GM19468 (cell line): ENCODE results near the gene TLCD1.
"Not testable (repeated sequence)": the region's sequence is repeated elsewhere in the genome, so short reads cannot be mapped to it uniquely, and the experiment has no call there.

Experiments used
- ATAC-seq: cut with Tn5 transposase; IDR thresholded peaks from one replicate; pipeline ENCODE4 v1.9.1; 2021; ENCODE audit warnings: mild to moderate bottlenecking, moderate library complexity, moderate number of reproducible peaks; ENCODE audit not compliant: unreplicated experiment; ENCODE audit errors: extremely low read depth

TLCD1 gene

DNA sequence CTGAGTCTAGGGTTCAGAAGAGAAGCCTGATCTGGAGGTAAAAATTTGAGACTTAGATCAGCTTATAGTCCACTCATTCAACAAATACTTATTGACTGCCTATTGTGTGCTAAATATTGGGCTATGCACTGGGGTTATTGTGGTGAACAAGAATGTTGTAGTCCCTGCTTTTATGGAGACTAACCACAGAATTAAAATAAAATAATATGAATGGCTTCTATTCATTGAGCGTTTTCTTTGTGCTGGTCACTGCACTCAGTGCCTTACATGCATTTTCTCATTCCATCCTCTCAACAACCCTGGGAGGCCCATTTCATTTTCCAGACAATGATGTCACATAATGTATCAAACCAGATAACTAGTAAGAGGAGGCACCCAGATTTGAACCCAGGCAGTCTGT is 7.3 kb upstream of the TLCD1 start:
- ATAC-seq: no peak

DNA sequence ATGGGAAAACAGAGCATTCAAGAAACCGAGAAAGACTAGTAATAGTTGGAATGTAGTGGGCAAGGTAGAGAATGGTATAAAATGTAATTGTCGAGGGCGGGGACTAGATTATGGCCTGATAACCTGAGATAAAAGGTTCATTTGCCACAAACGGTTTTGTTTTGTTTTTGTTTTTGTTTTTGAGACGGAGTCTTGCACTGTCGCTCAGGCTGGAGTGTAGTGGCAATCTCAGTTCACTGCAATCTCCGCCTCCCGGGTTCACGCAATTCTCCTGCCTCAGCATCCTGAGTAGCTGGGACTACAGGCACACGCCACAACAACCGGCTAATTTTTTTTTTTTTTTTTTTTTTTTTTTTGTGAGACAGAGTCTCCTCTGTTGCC is 3.9 kb upstream of the TLCD1 start:
- no peak for ATAC-seq

DNA sequence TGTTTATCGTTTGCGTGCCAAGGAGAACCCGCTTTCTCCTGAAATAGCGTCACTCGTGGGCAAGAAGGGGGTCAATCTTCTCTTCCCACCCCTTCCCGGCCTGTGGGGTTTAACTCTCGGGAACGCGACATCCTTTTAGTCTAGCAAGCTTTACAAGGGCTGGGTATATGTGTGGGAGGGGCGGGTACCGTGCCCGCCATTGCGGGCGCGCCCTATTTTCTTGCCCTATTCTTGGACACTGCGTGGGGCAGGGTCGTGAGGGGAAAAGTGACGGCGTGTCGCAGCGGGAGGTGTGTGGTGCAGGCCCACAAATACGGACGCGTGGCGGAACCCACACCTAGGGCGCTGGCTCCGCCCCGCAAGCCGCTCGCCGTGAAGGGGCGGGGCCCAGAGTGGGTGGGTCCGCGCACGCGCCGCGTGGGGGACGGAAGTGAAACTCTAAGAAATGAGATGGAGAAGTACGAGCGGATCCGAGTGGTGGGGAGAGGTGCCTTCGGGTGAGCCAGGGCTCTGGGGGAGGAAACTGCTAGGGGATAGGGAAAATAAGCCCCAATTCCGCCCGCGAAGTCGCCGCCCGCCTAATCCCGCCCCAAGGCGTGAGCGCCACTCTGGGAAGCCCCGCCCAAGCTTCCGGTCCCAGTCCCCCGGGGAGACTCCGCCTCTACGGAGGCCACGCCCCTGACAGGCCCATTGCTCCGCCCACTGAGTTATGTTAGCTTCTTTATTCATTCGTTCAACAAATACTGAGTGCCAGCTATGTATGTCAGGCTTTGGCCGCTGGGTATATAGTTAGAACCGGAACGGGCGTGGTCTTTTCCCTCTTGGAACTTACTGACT is 2.5 kb upstream of the TLCD1 start, which contains the start of gene NEK8:
TSS of gene NEK8 (plus strand) at position 425 of the 837 bp plus-strand sequence. CDS start at position 451, 26 bp downstream.
- peak; percentile 21 for ATAC-seq

DNA sequence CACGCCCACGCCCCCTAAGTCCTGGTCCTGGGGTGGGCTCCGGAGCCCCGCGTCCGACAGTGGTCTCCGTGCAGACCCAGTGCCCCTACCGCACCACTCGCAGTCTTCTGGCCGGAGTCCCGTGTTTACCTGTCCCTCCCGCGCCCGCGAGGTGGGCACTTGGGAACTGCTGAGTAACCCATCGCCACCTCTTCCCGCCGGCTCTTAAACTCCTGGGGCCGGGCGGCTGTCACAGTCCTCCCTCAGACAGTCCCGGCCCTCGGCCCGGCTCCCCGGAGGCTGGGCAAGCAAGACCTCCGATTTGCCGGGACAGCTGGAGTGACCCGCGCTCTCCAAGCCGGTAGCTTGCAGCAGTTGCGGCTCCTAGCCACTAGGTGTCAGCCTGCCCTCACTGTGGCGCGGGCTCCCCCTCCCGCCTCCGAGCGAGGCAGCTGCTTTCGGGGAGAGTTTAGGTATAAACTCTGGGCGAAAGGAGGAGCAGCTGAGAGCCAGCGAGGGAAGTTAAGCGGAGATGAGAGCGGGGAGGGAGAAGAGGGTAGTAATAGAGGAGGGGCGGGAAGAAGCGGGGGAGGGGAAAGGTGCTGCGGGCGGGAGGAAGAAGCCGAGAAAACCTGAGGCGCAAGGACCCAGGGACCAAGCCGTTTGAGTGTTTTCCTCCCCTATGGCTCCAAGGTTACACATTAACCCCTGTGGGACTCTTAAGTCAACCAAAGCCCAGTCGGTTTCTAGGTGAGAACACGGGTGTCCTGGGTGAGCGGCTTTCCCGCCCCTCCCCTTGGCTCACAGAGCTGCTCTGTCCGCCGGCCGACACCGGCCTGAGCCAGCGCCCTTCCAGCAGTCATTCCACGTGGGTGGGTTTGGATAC is 826 bp upstream of the TLCD1 start:
- peak; percentile 22 for ATAC-seq

DNA sequence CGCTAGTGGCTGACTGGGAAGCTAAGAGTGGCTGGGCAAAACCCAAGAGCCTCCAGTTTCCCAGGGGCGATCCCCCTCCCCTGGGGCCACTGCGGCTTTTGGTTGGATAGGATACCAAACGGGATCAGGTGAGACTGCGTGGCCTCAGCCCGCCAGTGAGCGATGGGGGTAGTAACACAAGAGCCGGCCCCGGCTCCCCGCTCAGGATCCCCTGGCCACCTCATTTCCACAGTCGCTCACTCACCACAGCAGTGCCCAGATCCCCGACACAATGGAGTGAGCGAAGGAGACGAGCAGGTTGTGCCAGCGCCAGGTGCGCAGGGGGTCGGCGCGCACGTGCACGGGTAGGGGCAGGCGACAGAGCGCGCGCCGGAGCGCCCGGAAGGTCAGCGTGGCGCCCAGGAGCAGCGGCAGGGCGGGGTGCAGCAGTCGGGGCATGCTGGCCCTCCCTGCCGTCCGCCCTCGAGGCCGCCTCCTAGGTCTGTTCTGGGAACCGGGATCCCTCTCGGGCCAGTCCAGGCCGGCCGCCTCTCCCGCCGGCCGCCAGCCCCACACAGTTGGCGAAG is 290 bp downstream of the TLCD1 start:
- no peak for ATAC-seq

DNA sequence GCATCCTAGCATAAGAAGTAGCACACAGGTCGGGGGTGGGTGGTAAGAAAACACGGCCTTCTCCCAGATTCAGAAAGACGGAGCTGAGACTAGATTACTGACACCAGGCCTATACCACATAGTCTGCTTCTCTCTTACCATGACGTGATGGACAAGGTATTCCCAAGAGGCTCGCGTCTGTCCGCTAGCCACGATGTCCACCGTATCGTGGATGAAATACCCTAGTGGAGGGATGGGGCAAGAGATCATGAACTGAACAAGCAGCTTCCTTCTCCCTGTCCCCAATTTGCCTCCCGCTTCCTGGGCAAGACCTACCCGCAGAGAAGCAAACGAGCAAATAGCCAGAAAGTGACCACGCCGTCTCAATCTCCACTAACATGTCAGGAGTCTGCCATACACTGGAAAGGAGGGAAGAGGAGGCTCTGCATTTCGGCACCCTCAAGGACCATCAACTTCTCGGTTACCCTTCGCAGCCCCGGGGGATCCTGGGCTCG is 820 bp downstream of the TLCD1 start:
- no peak for ATAC-seq

DNA sequence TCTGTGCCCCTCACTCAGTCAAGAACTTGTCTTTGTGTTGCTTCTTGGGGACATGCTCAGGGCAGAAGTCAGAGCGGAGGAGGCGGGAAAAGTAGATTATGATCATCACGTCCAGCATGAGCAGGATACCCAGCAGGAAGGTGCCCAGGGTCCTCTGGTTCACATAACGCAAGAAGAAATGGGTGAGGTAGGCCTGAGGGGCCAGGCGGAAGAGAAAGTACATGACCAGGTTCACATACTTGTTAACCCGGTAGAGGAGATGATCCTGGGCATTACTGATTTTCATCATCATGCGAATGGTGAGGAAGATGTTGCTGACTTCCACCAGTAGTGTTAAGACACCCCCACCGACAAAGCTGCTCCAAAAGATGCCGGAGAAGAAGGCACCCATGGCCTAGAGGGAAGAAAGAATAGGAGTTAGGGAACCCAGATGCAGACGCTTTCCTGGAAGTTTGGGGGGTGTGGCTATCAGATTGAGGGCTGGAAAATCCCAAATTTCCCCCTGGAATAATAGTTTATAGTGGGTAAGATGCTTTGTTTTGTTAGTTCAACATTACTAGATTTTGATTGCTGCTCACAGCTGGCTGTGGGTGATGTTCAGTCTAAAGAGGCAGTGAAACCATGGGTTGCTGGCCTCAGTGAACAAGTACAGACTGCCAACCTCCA is 1.4 kb downstream of the TLCD1 start:
- no peak for ATAC-seq

DNA sequence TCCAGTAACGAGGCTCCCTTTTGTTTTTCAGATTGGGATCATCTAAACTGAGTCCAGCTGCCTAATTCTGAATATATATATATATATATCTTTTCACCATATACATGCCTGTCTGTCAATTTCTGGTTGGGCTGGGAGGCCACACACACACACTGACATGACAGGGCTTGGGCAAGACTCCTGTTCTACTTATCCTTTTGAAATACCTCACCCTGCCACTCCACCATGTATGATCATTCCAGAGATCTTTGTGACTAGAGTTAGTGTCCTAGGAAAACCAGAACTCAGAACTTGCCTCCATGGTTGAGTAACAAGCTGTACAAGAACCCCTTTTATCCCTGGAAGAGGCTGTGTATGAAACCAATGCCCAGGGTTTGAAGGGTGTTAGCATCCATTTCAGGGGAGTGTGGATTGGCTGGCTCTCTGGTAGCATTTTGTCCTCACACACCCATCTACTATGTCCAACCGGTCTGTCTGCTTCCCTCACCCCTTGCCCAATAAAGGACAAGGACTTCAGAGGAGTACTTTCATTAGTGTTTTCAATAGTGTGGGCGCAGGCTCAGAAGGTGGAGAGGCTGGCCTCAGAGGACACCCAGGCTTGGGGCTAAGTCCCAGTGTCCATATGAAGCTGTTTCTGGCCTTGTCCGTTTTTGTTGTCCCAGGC is 2.1 kb downstream of the TLCD1 start:
- ATAC-seq: not testable (repeated sequence)

DNA sequence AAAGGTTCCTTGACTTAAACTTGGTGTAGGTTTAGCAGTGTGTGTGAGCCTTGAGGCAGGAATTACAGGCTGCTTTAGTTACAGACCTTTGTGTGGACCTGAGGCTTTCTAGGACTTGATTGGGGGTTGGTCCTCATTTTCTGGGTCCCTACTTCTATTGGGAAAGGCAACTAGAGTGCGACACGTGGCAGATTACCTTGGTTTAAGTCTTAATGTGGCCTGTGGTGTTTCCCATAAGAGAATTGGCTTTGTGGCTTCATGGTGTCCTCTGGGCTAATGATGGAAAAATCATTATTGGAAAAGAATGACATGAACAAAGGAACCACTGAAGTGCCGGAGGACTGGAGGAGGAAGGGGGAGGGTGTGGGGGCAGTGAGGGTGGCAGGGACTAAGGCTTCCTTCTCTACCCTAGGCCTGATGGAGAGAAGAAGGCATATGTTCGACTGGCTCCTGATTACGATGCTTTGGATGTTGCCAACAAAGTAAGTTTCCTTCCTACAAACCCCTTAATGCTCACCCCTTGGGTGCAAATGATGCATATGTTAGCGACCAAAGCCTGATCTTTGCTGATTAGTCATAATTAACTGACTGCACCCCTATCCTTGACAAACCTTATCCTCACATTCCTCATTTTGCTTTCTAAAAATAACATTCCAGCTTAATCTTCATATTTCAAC is 2.7 kb downstream of the TLCD1 start:
- no peak for ATAC-seq

DNA sequence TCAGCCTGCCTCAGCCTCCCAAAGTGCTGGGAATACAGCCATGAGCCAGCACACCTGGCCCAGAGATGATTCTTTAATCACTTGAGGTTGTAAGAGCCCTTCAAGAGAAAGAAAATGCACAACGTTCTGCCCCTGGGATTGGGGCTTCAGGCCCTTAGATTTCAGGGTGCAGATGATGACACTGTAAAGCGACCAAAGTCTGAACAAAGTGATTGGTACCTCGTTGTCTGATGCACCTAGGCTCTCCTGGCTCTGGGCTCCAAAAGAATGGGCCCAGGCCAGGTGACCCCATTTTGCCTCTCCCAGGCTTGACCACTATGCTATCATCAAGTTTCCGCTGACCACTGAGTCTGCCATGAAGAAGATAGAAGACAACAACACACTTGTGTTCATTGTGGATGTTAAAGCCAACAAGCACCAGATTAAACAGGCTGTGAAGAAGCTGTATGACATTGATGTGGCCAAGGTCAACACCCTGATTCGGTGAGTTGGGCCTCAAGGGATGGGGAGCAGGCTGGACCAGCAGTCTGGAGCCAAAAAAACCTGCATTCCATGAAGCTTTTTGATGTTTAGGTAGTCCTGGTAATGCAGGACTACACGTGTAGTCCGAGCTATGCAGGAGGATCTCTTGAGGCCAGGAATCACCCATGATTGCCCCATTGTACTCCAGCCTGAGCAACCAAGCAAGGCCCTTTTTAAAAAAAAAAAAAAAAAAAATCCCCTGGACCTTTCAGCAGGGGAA is 3.4 kb downstream of the TLCD1 start:
- ATAC-seq: no peak

DNA sequence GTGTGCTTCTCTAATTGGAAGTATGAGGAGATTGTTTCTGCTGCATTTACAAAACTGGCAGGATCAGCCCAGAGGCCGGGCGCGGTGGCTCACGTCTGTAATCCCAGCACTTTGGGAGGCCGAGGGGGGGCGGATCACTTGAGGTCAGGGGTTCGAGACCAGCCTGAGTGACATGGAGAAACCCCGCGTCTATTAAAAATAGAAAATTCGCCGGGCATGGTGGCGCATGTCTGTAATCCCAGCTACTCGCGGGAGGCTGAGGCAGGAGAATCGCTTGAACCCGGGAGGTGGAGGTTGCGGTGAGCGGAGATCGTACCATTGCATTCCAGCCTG is 5.1 kb downstream of the TLCD1 start:
- ATAC-seq: not testable (repeated sequence)

DNA sequence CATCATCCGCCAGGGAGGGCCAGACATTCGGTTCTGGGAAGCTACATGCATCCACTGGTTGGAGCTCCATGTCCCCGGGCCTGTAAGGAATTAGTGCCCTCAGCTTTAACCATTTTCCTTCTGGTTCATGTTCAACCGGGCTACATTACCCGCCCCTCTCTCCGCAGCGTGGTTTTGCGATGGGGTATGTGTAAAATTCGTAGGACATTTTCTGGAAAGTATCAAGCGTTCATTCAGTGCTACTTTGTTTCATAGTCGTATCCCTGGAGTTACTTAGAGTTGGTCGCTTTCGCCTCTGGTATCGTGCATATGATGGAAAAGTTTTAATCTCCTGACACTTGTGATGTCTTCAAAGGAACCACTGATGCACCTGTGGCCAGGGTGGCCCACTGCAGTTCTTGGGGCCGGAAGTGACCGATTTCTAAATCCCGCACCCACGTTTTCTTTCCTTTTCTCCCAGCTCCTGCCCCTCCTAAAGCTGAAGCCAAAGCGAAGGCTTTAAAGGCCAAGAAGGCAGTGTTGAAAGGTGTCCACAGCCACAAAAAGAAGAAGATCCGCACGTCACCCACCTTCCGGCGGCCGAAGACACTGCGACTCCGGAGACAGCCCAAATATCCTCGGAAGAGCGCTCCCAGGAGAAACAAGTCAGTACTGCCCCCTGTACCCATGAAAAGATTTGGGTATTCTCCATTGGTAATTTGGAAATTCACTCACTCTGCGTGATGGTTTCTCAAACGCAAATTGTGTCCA is 5.6 kb downstream of the TLCD1 start:
- no peak for ATAC-seq

DNA sequence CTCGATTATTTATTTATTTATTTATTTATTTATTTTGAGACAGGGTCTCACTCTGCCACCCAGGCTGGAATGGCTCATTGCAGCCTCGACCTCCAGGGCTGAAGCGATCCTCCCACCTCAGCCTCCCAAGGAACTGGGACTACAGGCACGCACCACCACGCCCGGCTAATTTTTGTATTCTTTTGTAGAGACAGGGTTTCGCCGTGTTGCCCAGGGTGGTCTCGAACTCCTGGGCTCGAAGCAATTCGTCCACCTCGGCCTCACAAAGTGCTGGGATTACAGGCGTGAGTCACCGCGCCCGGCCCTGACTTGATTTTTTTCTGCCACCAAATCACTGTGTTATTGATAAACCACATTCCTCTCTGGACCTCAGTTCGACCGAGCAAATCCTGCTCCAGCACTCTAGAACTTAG is 7.0 kb downstream of the TLCD1 start:
- no peak for ATAC-seq

DNA sequence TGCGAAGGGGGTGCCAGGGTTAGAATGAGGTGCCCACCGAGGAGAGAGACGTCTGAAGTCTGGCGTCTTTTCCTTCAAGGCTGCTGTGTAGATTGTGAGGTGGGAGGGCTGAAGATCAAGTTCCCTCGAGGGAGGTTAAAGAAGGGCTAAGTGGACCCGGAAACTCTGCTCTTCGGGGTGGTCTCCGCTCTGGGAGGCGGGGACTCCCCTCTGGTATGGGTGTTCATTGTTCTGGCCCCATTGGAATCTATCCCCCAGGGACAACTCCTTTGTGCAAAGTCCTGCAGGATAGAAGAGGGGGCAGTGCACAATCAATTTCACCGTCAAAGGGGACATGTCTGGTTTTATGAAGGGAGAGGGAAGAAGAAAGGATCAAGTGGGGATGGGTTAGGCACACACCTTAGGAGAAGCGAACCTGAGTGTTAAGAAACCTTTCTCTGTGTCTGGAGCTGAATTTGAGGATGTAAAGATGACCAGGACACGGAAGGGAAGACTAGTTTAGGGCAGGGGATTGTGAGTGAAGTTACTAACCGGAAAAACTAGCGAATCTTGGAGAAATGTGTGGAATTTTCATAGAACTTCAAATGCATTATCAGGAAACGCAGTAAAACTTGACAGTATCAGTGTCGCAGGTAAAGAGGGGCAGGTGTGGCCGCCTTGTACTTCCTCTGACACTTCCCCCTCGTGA is 7.6 kb downstream of the TLCD1 start:
- no peak for ATAC-seq

DNA sequence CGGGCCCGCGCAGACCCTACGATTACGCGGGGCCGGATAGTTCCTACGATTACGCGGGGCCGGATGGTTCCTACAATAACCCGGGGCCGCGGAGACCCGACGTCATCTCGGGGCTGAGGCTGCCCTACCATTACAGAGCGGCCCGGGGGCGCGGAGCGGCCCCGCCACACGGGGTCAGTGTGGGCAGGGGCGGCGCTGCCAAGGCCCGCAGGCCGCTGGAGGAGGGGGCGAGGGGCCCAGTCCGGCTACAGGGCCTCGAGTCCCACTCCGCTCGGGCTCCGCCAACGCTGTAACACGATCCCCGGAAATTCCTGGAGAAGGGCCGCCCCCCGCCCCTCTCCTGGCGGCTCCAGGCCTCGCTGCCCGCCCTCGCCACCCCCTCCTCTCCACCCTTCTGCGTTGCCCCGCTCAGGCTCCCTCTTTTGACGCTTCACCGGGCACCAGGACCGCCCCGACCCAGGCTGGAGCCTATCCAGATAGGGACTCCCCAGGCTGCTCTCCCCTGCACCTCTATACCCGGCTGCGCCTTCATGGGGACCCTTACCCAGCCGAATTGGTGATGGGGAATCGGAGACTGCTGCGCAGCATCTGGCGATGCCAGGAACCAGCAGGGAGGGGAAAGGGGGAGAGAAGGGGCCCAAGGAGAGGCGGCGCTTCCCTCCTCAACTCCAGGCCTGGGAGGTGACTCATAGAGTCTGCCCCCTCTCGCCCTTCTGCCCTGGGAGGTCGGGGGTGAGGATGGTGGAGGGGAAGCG is 8.3 kb downstream of the TLCD1 start, which contains the start of gene RAB34:
TSS of gene RAB34 (minus strand) at position 291 of the 755 bp plus-strand sequence. CDS start 602 bp downstream, outside the sequence.
- ATAC-seq: no peak

DNA sequence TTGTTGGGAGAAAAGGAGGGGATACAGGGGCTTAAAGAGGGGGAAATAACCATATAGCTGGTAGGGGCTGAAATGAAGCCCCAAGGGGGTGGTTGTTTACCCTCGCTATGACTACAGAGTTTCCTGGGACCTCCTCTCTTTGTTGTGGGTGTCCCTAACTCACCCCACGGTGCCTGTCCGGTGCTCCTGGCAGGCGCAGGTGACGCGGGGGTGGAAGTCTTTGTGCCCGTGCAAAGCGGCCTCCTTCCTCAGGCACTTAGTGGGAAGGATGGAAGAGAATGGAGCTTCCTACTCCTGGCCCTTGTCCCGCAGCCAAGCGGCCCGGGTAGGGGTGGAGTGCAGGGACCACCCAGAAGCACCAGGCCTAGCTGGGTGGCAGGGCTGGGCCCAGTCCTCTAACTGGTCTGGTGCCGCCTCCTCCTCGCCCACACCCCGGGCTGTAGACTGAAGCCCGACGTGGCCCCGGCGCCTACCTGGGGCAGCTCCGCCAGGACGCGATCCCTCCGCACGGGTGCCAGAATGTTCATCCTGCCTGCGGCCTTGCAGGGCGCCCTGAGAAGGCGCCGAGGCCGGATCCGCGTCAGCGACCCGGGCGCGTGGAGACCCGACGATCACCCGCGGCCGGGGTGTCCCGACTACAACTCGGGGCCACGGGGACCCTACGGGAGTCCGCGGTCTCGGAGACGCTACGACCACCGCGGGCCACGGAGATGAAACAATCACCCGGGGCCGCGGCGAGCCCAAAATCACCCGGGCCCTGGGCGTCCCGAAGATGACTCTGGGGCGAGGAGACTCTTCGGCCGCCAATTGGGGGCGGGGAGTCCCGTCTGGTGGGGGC is 9.1 kb downstream of the TLCD1 start:
- ATAC-seq: no peak
